IMR-90 (cell line): Measurements from ENCODE around the gene SOX12. TPM values are rescaled to one million over a fixed set of nuclear protein-coding genes. Genes with fewer than 3 reads are reported as not detected.

ENCODE experiments used
- ATAC-seq: fragments of 200-7000 bp; cut with Tn5 transposase; 2 replicates; pipeline ENCODE4 v1.9.1; 2020; ENCODE audit warnings: low read depth, mild to moderate bottlenecking, moderate library complexity
- BruUV-seq: library from RNA; stranded (reverse); fragments of 400-500 nt; replicated peaks from 2 replicates; lab custom pipeline; 2021; lab: Mats Ljungman, UMichigan
- CTCF ChIA-PET: fragments of 300-600 bp; formaldehyde crosslinking; extraction: SDS; loops from one replicate; lab custom pipeline; 2021; ENCODE audit warnings: antibody characterized with exemption; lab: Yijun Ruan, JAX
- POLR2A ChIA-PET: fragments of 300-600 bp; sonication (Branson Sonifier 250); formaldehyde crosslinking; loops from one replicate; lab custom pipeline; 2022; ENCODE audit warnings: antibody characterized with exemption; ENCODE audit not compliant: unreplicated experiment; lab: Charles Lee
- DNase-seq: peaks from one replicate; pipeline ENCODE4 v3.0.0; 2013
- H2AFZ ChIP-seq: replicated peaks from 2 replicates; pipeline ENCODE3; 2013; ENCODE audit warnings: low read length, mild to moderate bottlenecking; ENCODE audit not compliant: poor library complexity
- H2AK5ac ChIP-seq: 2 replicates; pipeline ENCODE4 v1.6.1; 2013; ENCODE audit warnings: low read depth, low read length, inconsistent platforms
- H2AK9ac ChIP-seq: replicated peaks from 2 replicates; pipeline ENCODE3; 2013; ENCODE audit warnings: mild to moderate bottlenecking, low read depth, low read length, moderate library complexity; ENCODE audit not compliant: poor library complexity
- H2BK120ac ChIP-seq: 2 replicates; pipeline ENCODE4 v1.6.1; 2013; ENCODE audit warnings: low read depth, low read length, inconsistent platforms
- H2BK15ac ChIP-seq: 3 replicates; pipeline ENCODE4 v1.6.1; 2013; ENCODE audit warnings: low read depth, low read length, inconsistent platforms
- H2BK20ac ChIP-seq: 2 replicates; pipeline ENCODE4 v1.6.1; 2013; ENCODE audit warnings: low read depth, mild to moderate bottlenecking, inconsistent platforms, low read length, moderate library complexity
- H2BK5ac ChIP-seq: 2 replicates; pipeline ENCODE4 v1.6.1; 2013; ENCODE audit warnings: mild to moderate bottlenecking, low read depth, low read length, inconsistent platforms; ENCODE audit not compliant: poor library complexity, severe bottlenecking
- H3K14ac ChIP-seq: replicated peaks from 2 replicates; pipeline ENCODE4 v1.6.1; 2013; ENCODE audit warnings: low read depth, low read length, inconsistent platforms
- H3K18ac ChIP-seq: 2 replicates; pipeline ENCODE4 v1.6.1; 2013; ENCODE audit warnings: low read depth, low read length, control low read depth
- H3K23ac ChIP-seq: 2 replicates; pipeline ENCODE4 v1.6.1; 2013; ENCODE audit warnings: low read depth, low read length, inconsistent platforms
- H3K27ac ChIP-seq: 2 replicates; pipeline ENCODE4 v1.5.1; 2013; ENCODE audit warnings: mild to moderate bottlenecking, control low read depth, low read length; ENCODE audit not compliant: insufficient read depth
- H3K27me3 ChIP-seq: 2 replicates; pipeline ENCODE4 v1.6.1; 2013; ENCODE audit warnings: low read length; ENCODE audit not compliant: control insufficient read depth, insufficient read depth
- H3K36me3 ChIP-seq: 2 replicates; pipeline ENCODE4 v1.6.1; 2013; ENCODE audit warnings: low read length, mixed read lengths; ENCODE audit not compliant: control insufficient read depth, insufficient read depth
- H3K4ac ChIP-seq: 2 replicates; pipeline ENCODE4 v1.6.1; 2013; ENCODE audit warnings: low read depth, low read length, inconsistent platforms
- H3K4me1 ChIP-seq: 2 replicates; pipeline ENCODE4 v1.6.1; 2013; ENCODE audit warnings: low read length, mixed read lengths; ENCODE audit not compliant: control insufficient read depth, insufficient read depth
- H3K4me2 ChIP-seq: 2 replicates; pipeline ENCODE4 v1.6.1; 2013; ENCODE audit warnings: low read depth, mild to moderate bottlenecking, control low read depth, low read length, moderate library complexity
- H3K4me3 ChIP-seq: 2 replicates; pipeline ENCODE4 v1.5.1; 2013; ENCODE audit warnings: low read depth, mild to moderate bottlenecking, control low read depth, low read length, moderate library complexity; ENCODE audit not compliant: insufficient read depth
- H3K56ac ChIP-seq: 2 replicates; pipeline ENCODE4 v1.6.1; 2013; ENCODE audit warnings: low read length, inconsistent platforms; ENCODE audit not compliant: insufficient read depth; ENCODE audit errors: extremely low read depth
- H3K79me1 ChIP-seq, 2 experiments: 2 replicates each; pipeline ENCODE4 v1.6.1; 2013; ENCODE audit warnings: low read length in 2 of 2, inconsistent platforms in 1 of 2, low read depth in 1 of 2
- H3K9ac ChIP-seq: 2 replicates; pipeline ENCODE4 v1.6.1; 2013; ENCODE audit warnings: low read depth, low read length, control low read depth
- H3K9me1 ChIP-seq: 2 replicates; pipeline ENCODE4 v1.6.1; 2013; ENCODE audit warnings: low read length, inconsistent platforms; ENCODE audit not compliant: insufficient read depth
- H3K9me3 ChIP-seq: 2 replicates; pipeline ENCODE4 v1.6.1; 2013; ENCODE audit warnings: low read length; ENCODE audit not compliant: control insufficient read depth, insufficient read depth
- H4K20me1 ChIP-seq: 2 replicates; pipeline ENCODE4 v1.6.1; 2013; ENCODE audit warnings: low read length, inconsistent platforms; ENCODE audit not compliant: insufficient read depth
- H4K5ac ChIP-seq: 2 replicates; pipeline ENCODE4 v1.6.1; 2013; ENCODE audit warnings: mild to moderate bottlenecking, low read depth, low read length, control low read depth
- H4K8ac ChIP-seq, 2 experiments: 2 replicates each; pipeline ENCODE4 v1.6.1; 2013; ENCODE audit warnings: low read depth in 2 of 2, low read length in 2 of 2, control low read depth in 1 of 2, inconsistent platforms in 1 of 2
- H4K91ac ChIP-seq: 2 replicates; pipeline ENCODE4 v1.6.1; 2013; ENCODE audit warnings: low read depth, low read length, inconsistent platforms; ENCODE audit not compliant: insufficient read depth
- POLR2A ChIP-seq: IDR thresholded peaks from 2 replicates; pipeline ENCODE4 v1.6.1; 2012; ENCODE audit warnings: mild to moderate bottlenecking, low read depth, low read length
- WGBS, 2 experiments: methylation state at CpG; one replicate each; pipeline versions ENCODE4 v1.1.5 to v1.1.7; 2013; ENCODE audit warnings: missing lambda C conversion rate in 2 of 2; ENCODE audit not compliant: insufficient read length in 1 of 2; ENCODE audit errors: extremely low coverage in 2 of 2; 5-methylcytosine and 5-hydroxymethylcytosine counted together
- dilution Hi-C: fragments of 300-500 bp; cut with HindIII; formaldehyde crosslinking; loops from one replicate; pipeline ENCODE4 v1.14.3; 2018; ENCODE audit warnings: low sequenced_read_pairs; ENCODE audit not compliant: unreplicated experiment
- in situ Hi-C: fragments of 300-500 bp; cut with MboI; formaldehyde crosslinking; loops from 3 replicates; pipeline ENCODE4 v1.14.3; 2019; ENCODE audit warnings: low sequenced_read_pairs, inconsistent platforms, mixed read lengths
- intact Hi-C: fragments of 100-400 bp; cut with micrococcal nuclease; formaldehyde crosslinking; loops from 2 replicates; pipeline ENCODE4 v1.10.0; 2022
- polyA plus RNA-seq, 3 experiments: library from polyadenylated mRNA; depleted of rRNA; stranded (reverse); fragments of >200 nt; gene quantifications; 2 replicates each; pipeline ENCODE4 v1.2.3, GENCODE V29; 2012; ENCODE audit warnings: low replicate concordance in 1 of 3
- total RNA-seq: library from RNA; depleted of rRNA; stranded (reverse); fragments of >200 nt; gene quantifications from 2 replicates; pipeline ENCODE4 v1.2.3, GENCODE V29; 2012

Gene SOX12
- total and polyA plus RNA-seq, 2 of the 4 experiments (the other 2 are of a cell fraction): 1.1 to 6.2 TPM

DNA sequence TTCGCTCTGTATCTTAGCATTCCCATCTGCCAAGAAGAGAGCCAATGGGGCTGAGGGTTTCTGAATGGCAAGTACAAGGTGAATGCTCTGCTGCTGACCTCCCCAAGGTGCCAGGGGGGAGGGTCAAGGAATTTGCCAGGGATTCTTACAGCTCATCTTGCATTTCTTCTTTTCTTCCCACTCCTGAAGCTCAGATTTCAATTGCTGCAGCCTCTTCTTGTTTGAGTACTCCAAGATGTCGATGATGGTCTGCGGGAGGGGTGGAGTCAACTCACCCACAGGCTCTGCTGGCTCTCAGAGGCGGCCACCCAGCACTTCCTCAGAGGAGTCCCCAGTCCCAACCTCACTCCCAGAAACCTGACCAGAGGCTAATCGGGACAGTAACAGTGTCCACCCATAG, 47.2 kb upstream of the SOX12 start:
- no peak overlapping the region for H3K4me3 ChIP-seq
- no peaks in the 10 kb centered on the region for H3K79me1 ChIP-seq
- no peaks in the 10 kb centered on the region for H4K20me1 ChIP-seq
- no peak overlapping the region for H3K27ac ChIP-seq
- no peak overlapping the region for H3K56ac ChIP-seq
- H3K36me3 ChIP-seq: peaks cover 36% of the 10 kb centered on the region
- no peak for ATAC-seq
- no peaks in the 10 kb centered on the region; the same call in 1 of the 2 replicates for H3K9me1 ChIP-seq
- dilution Hi-C loops: no loop called here
- no peak overlapping the region for H2AK9ac ChIP-seq
- H4K5ac ChIP-seq: no peak overlapping the region
- no peak overlapping the region for H2BK120ac ChIP-seq
- no peak overlapping the region for H3K23ac ChIP-seq
- in situ Hi-C loops: no loop called here
- H2BK5ac ChIP-seq: no peak overlapping the region
- H3K14ac ChIP-seq: no peak overlapping the region
- H4K91ac ChIP-seq: no peak overlapping the region
- H3K4me2 ChIP-seq: no peak overlapping the region
- BruUV-seq: no TSS peak
- H3K27me3 ChIP-seq: no peaks in the 10 kb centered on the region
- WGBS, 2 experiments: 100% methylated on average over 1 of the region's 5 CpGs; no CpG with 5 or more reads in 1 of the 2 experiments
- no peak overlapping the region for H2AK5ac ChIP-seq
- ChIA-PET CTCF (no interaction called here), POLR2A (no interaction called here)
- H3K9ac ChIP-seq: no peak overlapping the region
- H2BK15ac ChIP-seq: no peak overlapping the region
- TF ChIP-seq POLR2A: no peak
- H3K4me1 ChIP-seq: no peaks in the 10 kb centered on the region
- no peak overlapping the region for H4K8ac ChIP-seq
- H3K18ac ChIP-seq: no peak overlapping the region
- no peak for DNase-seq
- intact Hi-C loops: no loop called here
- H2AFZ ChIP-seq: no peak overlapping the region
- no peaks in the 10 kb centered on the region for H3K9me3 ChIP-seq
- no peak overlapping the region for H2BK20ac ChIP-seq
- no peak overlapping the region for H3K4ac ChIP-seq
